Measurements from ENCODE around the gene CTU2. TPM values are rescaled to one million over a fixed set of nuclear protein-coding genes. Genes with fewer than 3 reads are reported as not detected.

The CTU2 gene
- total and polyA plus RNA-seq, 9 of the 15 experiments (the other 6 are each of a cell fraction or from before 2014, with no cell fraction given), result 1.3 to 105 (median 23.2) TPM

- TF ChIP-seq HNRNPUL1 (IDR thresholded peaks at IDR 0.05; ENCODE audit: low read length) (no peak), FOXK2 (conservative IDR thresholded peaks at IDR 0.05 in 1 of 2, IDR thresholded peaks at IDR 0.05 in 1 of 2; ENCODE audit: low read depth in 2 of 2) (no peak), ZNF695 (CRISPR knock-in tag; IDR thresholded peaks at IDR 0.05) (no peak), CREB3 (tag; conservative IDR thresholded peaks at IDR 0.05; ENCODE audit: low read depth) (no peak; the same call in 1 of the 2 replicates), ZNF217 (CRISPR knock-in tag; IDR thresholded peaks at IDR 0.05) (no peak), ZNF696 (CRISPR knock-in tag; conservative IDR thresholded peaks at IDR 0.05) (no peak), CREB5 (CRISPR knock-in tag; IDR thresholded peaks at IDR 0.05) (no peak), BRD4 (IDR thresholded peaks at IDR 0.05) (no peak), HNRNPLL (IDR thresholded peaks at IDR 0.05; ENCODE audit: low read depth, low read length, poor library complexity, severe bottlenecking) (no peak), NCOA2 (IDR thresholded peaks at IDR 0.05; ENCODE audit: partially characterized antibody in 2 of 2) (no peak), JUNB (CRISPR knock-in tag; conservative IDR thresholded peaks at IDR 0.05) (no peak), CREBBP (IDR thresholded peaks at IDR 0.05; ENCODE audit: low read depth, low read length) (no peak), GABPB1 (CRISPR knock-in tag; IDR thresholded peaks at IDR 0.05) (peak; percentile 81), PHF20 (IDR thresholded peaks at IDR 0.05; ENCODE audit: partially characterized antibody) (peak; percentile 19), ARID2 (IDR thresholded peaks at IDR 0.05) (no peak; the same call in 1 of the 2 replicates), IRF1 (CRISPR knock-in tag; IDR thresholded peaks at IDR 0.05; ENCODE audit: borderline replicate concordance) (no peak), TAF7 (tag; IDR thresholded peaks at IDR 0.05) (no peak), DNMT1 (IDR thresholded peaks at IDR 0.05) (no peak), CHD4 (IDR thresholded peaks at IDR 0.05; ENCODE audit: insufficient read depth, insufficient replicate concordance, low read depth, low read length, poor library complexity, severe bottlenecking) (no peak), CBFB (CRISPR knock-in tag; IDR thresholded peaks at IDR 0.05) (peak; percentile 78), CCAR2 (IDR thresholded peaks at IDR 0.05; ENCODE audit: low read depth, low read length) (no peak), POLR2B (IDR thresholded peaks at IDR 0.05; ENCODE audit: low read depth, partially characterized antibody) (no peak), CEBPG (CRISPR knock-in tag; IDR thresholded peaks at IDR 0.05) (peak; percentile 15; the same call in 1 of the 2 replicates), CEBPG (tag; conservative IDR thresholded peaks at IDR 0.05 in 1 of 2, IDR thresholded peaks at IDR 0.05 in 1 of 2) (no peak), MYNN (IDR thresholded peaks at IDR 0.05) (peak; percentile 83), MYNN (CRISPR knock-in tag; IDR thresholded peaks at IDR 0.05) (no peak)
Observed at GRCh38 chr16:88737298-88738150, 31.2 kb downstream of the CTU2 start (continued).
